ENCODE results near the gene SND1.

SND1 gene

GRCh38 chr7:127702052-127702652 is 50.2 kb downstream of the SND1 start (continued):
- TF ChIP-seq PRDM2 (tag by site-specific recombination; IDR thresholded peaks at IDR 0.05; ENCODE audit: borderline replicate concordance) (no peak), ZNF558 (tag by site-specific recombination; IDR thresholded peaks at IDR 0.05) (no peak), ZNF157 (tag by site-specific recombination; IDR thresholded peaks at IDR 0.05) (no peak)

GRCh38 chr7:127702938-127703337 is 50.9 kb downstream of the SND1 start:
- H3K4me1 ChIP-seq (ENCODE audit: control insufficient read depth, insufficient read depth, low read length), result no peaks in the 10 kb centered on the region
- CTCF ChIA-PET, result interaction anchor here (2.8 kb wide), 1 partner anchor 506 kb away, joined by 19 read pairs; no protein-coding TSS in a partner anchor
- POLR2A ChIA-PET, result no interaction called here
- no peaks in the 10 kb centered on the region for H3K9me3 ChIP-seq (ENCODE audit: control insufficient read depth, insufficient read depth, low read depth, low read length)
- no peak overlapping the region for H3K27ac ChIP-seq (ENCODE audit: extremely low read depth, low read depth, low read length)
- no peak overlapping the region for H3K4me3 ChIP-seq (ENCODE audit: low read depth, low read length)
- TF ChIP-seq KLF10 (tag by site-specific recombination; IDR thresholded peaks at IDR 0.05) (no peak), ZNF223 (tag by site-specific recombination; IDR thresholded peaks at IDR 0.05) (no peak), YY2 (tag by site-specific recombination; IDR thresholded peaks at IDR 0.05) (no peak), ZNF654 (tag by site-specific recombination; IDR thresholded peaks at IDR 0.05; ENCODE audit: low read depth) (no peak), ZNF776 (tag by site-specific recombination; IDR thresholded peaks at IDR 0.05; ENCODE audit: borderline replicate concordance) (no peak), ZNF600 (tag by site-specific recombination; IDR thresholded peaks at IDR 0.05) (no peak), ZNF658 (tag by site-specific recombination; IDR thresholded peaks at IDR 0.05) (no peak), ZNF155 (tag by site-specific recombination; IDR thresholded peaks at IDR 0.05) (no peak), ZNF146 (tag by site-specific recombination; IDR thresholded peaks at IDR 0.05) (no peak), ZNF10 (tag by site-specific recombination; IDR thresholded peaks at IDR 0.05) (no peak), ZNF175 (tag by site-specific recombination; IDR thresholded peaks at IDR 0.05) (no peak), HOXD13 (CRISPR knock-in tag; IDR thresholded peaks at IDR 0.05; ENCODE audit: borderline replicate concordance) (no peak), ZNF585B (tag by site-specific recombination; IDR thresholded peaks at IDR 0.05) (no peak), ZNF311 (tag by site-specific recombination; IDR thresholded peaks at IDR 0.05; ENCODE audit: borderline replicate concordance) (no peak), ZNF26 (tag by site-specific recombination; IDR thresholded peaks at IDR 0.05) (no peak), TRIM28 (IDR thresholded peaks at IDR 0.05; ENCODE audit: borderline replicate concordance, low read length) (no peak)
- peaks cover 23 to 94% of the 10 kb centered on the region in 2 experiments for H3K36me3 ChIP-seq (ENCODE audit: control insufficient read depth in 2 of 2, insufficient read depth in 1 of 2, low read length in 2 of 2)
